ENCODE data around the gene GNG4.

The GNG4 gene

GRCh38 chr1:235649368-235650163 lies at the start of gene GNG4:
Gene GNG4 (minus strand): TSS chr1:235649784. CDS start chr1:235583838, 65,946 bp downstream.
- no peaks in the 10 kb centered on the region for H3K79me2 ChIP-seq (ENCODE audit: insufficient read depth, low read length)
- no peak for TF ChIP-seq EZH2phosphoT487 (IDR thresholded peaks at IDR 0.05; ENCODE audit: borderline replicate concordance)
- no peaks in the 10 kb centered on the region; the same call in 1 of the 2 replicates for H3K9me3 ChIP-seq (ENCODE audit: insufficient read depth, low read depth, low read length)
- peaks cover 24% of the 10 kb centered on the region for H3K4me1 ChIP-seq (ENCODE audit: insufficient read depth, low read length, poor library complexity, severe bottlenecking)
- H3K4me3 ChIP-seq (ENCODE audit: low read length, poor library complexity, severe bottlenecking) = no peak within 1 kb of the TSS
- H3F3A ChIP-seq (ENCODE audit: low read depth) = no peaks in the 10 kb centered on the region
- no peaks in the 10 kb centered on the region for H3K36me3 ChIP-seq (ENCODE audit: insufficient read depth, low read length)
- no peaks in the 10 kb centered on the region for H3K9me2 ChIP-seq (replicated peaks; ENCODE audit: low read depth, low read length)
- no peak within 1 kb of the TSS for H2AFZ ChIP-seq (ENCODE audit: low read length)
- no peak within 1 kb of the TSS for H3K4me2 ChIP-seq (ENCODE audit: low read depth, low read length, poor library complexity, severe bottlenecking)
- no peaks in the 10 kb centered on the region for H3K27me3 ChIP-seq (ENCODE audit: insufficient read depth, low read length, poor library complexity, severe bottlenecking)
- no peak within 1 kb of the TSS for H3K9ac ChIP-seq (ENCODE audit: low read depth, low read length, poor library complexity, severe bottlenecking)
- H4K20me1 ChIP-seq (ENCODE audit: insufficient read depth, low read length, poor library complexity, severe bottlenecking) = no peaks in the 10 kb centered on the region

GRCh38 chr1:235697508-235697907 lies 47.9 kb upstream of the GNG4 start:
- Histone ChIP-seq H3K4me1 (ENCODE audit: insufficient read depth, low read length, poor library complexity, severe bottlenecking) (no peaks in the 10 kb centered on the region), H3K4me3 (ENCODE audit: low read length, poor library complexity, severe bottlenecking) (no peak overlapping the region), H3K79me2 (ENCODE audit: insufficient read depth, low read length) (no peaks in the 10 kb centered on the region), H3K9me3 (ENCODE audit: insufficient read depth, low read depth, low read length) (no peaks in the 10 kb centered on the region), H3K36me3 (ENCODE audit: insufficient read depth, low read length) (no peaks in the 10 kb centered on the region), H2AFZ (ENCODE audit: low read length) (no peak overlapping the region), H3K9ac (ENCODE audit: low read depth, low read length, poor library complexity, severe bottlenecking) (no peak overlapping the region), H3K9me2 (replicated peaks; ENCODE audit: low read depth, low read length) (no peaks in the 10 kb centered on the region), H3K4me2 (ENCODE audit: low read depth, low read length, poor library complexity, severe bottlenecking) (no peak overlapping the region), H3F3A (ENCODE audit: low read depth) (no peaks in the 10 kb centered on the region), H4K20me1 (ENCODE audit: insufficient read depth, low read length, poor library complexity, severe bottlenecking) (no peaks in the 10 kb centered on the region), H3K27me3 (ENCODE audit: insufficient read depth, low read length, poor library complexity, severe bottlenecking) (no peaks in the 10 kb centered on the region)
- TF ChIP-seq, protein P1, sequence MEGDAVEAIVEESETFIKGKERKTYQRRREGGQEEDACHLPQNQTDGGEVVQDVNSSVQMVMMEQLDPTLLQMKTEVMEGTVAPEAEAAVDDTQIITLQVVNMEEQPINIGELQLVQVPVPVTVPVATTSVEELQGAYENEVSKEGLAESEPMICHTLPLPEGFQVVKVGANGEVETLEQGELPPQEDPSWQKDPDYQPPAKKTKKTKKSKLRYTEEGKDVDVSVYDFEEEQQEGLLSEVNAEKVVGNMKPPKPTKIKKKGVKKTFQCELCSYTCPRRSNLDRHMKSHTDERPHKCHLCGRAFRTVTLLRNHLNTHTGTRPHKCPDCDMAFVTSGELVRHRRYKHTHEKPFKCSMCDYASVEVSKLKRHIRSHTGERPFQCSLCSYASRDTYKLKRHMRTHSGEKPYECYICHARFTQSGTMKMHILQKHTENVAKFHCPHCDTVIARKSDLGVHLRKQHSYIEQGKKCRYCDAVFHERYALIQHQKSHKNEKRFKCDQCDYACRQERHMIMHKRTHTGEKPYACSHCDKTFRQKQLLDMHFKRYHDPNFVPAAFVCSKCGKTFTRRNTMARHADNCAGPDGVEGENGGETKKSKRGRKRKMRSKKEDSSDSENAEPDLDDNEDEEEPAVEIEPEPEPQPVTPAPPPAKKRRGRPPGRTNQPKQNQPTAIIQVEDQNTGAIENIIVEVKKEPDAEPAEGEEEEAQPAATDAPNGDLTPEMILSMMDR (conservative IDR thresholded peaks at IDR 0.05; ENCODE audit: low read length) = no peak
- no peak for TF ChIP-seq EZH2phosphoT487 (IDR thresholded peaks at IDR 0.05; ENCODE audit: borderline replicate concordance)

DNA sequence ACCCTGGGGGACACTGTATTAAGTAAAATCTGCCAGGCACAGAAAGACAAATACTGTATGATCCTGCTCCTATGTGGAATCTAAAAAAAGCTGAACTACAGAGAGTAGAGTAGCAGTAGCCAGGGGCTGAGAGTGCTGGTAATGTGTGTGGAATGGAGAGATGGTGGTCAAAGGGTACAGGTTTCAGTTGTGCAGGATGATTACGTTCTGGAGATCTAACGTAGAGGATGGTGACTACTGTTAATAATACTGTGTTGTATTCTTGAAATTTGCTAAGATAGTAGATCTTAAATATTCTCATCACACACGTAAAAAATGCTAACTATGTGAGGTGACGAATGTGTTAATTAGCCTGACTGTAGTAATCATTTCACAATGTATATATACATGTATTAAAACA lies 39.8 kb upstream of the GNG4 start:
- Histone ChIP-seq H2AFZ (ENCODE audit: low read length) (no peak overlapping the region), H3K79me2 (ENCODE audit: insufficient read depth, low read length) (no peaks in the 10 kb centered on the region), H3K9me3 (ENCODE audit: insufficient read depth, low read depth, low read length) (no peaks in the 10 kb centered on the region), H3K4me2 (ENCODE audit: low read depth, low read length, poor library complexity, severe bottlenecking) (no peak overlapping the region), H3K4me1 (ENCODE audit: insufficient read depth, low read length, poor library complexity, severe bottlenecking) (no peaks in the 10 kb centered on the region), H3K9ac (ENCODE audit: low read depth, low read length, poor library complexity, severe bottlenecking) (no peak overlapping the region), H3K4me3 (ENCODE audit: low read length, poor library complexity, severe bottlenecking) (no peak overlapping the region), H3K36me3 (ENCODE audit: insufficient read depth, low read length) (no peaks in the 10 kb centered on the region), H4K20me1 (ENCODE audit: insufficient read depth, low read length, poor library complexity, severe bottlenecking) (no peaks in the 10 kb centered on the region), H3F3A (ENCODE audit: low read depth) (no peaks in the 10 kb centered on the region), H3K27me3 (ENCODE audit: insufficient read depth, low read length, poor library complexity, severe bottlenecking) (no peaks in the 10 kb centered on the region), H3K9me2 (replicated peaks; ENCODE audit: low read depth, low read length) (no peaks in the 10 kb centered on the region)
- TF ChIP-seq EZH2phosphoT487 (IDR thresholded peaks at IDR 0.05; ENCODE audit: borderline replicate concordance) = no peak
- TF ChIP-seq, protein P1 (conservative IDR thresholded peaks at IDR 0.05; ENCODE audit: low read length) = no peak

GRCh38 chr1:235688096-235688495 lies 38.5 kb upstream of the GNG4 start:
- Histone ChIP-seq H2AFZ (ENCODE audit: low read length) (no peak overlapping the region), H3K9me3 (ENCODE audit: insufficient read depth, low read depth, low read length) (no peaks in the 10 kb centered on the region), H3K4me3 (ENCODE audit: low read length, poor library complexity, severe bottlenecking) (no peak overlapping the region), H4K20me1 (ENCODE audit: insufficient read depth, low read length, poor library complexity, severe bottlenecking) (no peaks in the 10 kb centered on the region), H3K4me1 (ENCODE audit: insufficient read depth, low read length, poor library complexity, severe bottlenecking) (no peaks in the 10 kb centered on the region), H3F3A (ENCODE audit: low read depth) (no peaks in the 10 kb centered on the region), H3K36me3 (ENCODE audit: insufficient read depth, low read length) (no peaks in the 10 kb centered on the region), H3K79me2 (ENCODE audit: insufficient read depth, low read length) (no peaks in the 10 kb centered on the region), H3K4me2 (ENCODE audit: low read depth, low read length, poor library complexity, severe bottlenecking) (no peak overlapping the region), H3K27me3 (ENCODE audit: insufficient read depth, low read length, poor library complexity, severe bottlenecking) (no peaks in the 10 kb centered on the region), H3K9me2 (replicated peaks; ENCODE audit: low read depth, low read length) (no peaks in the 10 kb centered on the region), H3K9ac (ENCODE audit: low read depth, low read length, poor library complexity, severe bottlenecking) (no peak overlapping the region)
- no peak for TF ChIP-seq EZH2phosphoT487 (IDR thresholded peaks at IDR 0.05; ENCODE audit: borderline replicate concordance)
- TF ChIP-seq, protein P1 (conservative IDR thresholded peaks at IDR 0.05; ENCODE audit: low read length) = no peak

Data from Loucy (cell line).